Chondrocyte (in vitro differentiated cells): ENCODE data around the gene ABLIM2. TPM values are rescaled to one million over a fixed set of nuclear protein-coding genes. Genes with fewer than 3 reads are reported as not detected.
A peak's percentile ranks its signal among the peaks of the same experiment; 100 is the strongest.

Experiments
- DNase-seq: peaks from one replicate; pipeline ENCODE4 v3.0.0; 2021; ENCODE audit warnings: mixed read lengths, low spot score
- H3K27ac Mint-ChIP-seq: one replicate; pipeline ENCODE4 v1.8.0; 2021; ENCODE audit warnings: mild to moderate bottlenecking, moderate library complexity, mixed read lengths; ENCODE audit not compliant: unreplicated experiment
- H3K27me3 Mint-ChIP-seq: 2 replicates; pipeline ENCODE4 v1.8.0; 2021; ENCODE audit warnings: low read depth, mixed read lengths
- H3K36me3 Mint-ChIP-seq: 2 replicates; pipeline ENCODE4 v1.8.0; 2021; ENCODE audit warnings: low read depth, mixed read lengths
- H3K4me1 Mint-ChIP-seq: 2 replicates; pipeline ENCODE4 v1.8.0; 2021; ENCODE audit warnings: low read depth, mild to moderate bottlenecking, mixed read lengths
- H3K4me3 Mint-ChIP-seq: one replicate; pipeline ENCODE4 v1.8.0; 2021; ENCODE audit warnings: mild to moderate bottlenecking, moderate library complexity, mixed read lengths; ENCODE audit not compliant: unreplicated experiment
- H3K9me3 Mint-ChIP-seq: 2 replicates; pipeline ENCODE4 v1.8.0; 2021; ENCODE audit warnings: low read depth, mixed read lengths
- total RNA-seq: library from RNA; stranded (reverse); gene quantifications from 3 replicates; pipeline ENCODE4 v1.2.1, GENCODE V29; 2021
- TF ChIP-seq, protein P1 (sequence below): fragments of 200-600 bp; sonication (generic); IDR thresholded peaks from 2 replicates; pipeline ENCODE4 v1.5.0; 2021; ENCODE audit warnings: antibody characterized with exemption, mild to moderate bottlenecking, moderate library complexity

The ABLIM2 gene
- total RNA-seq, 1 donor from 2014 or later: 0.47 TPM

DNA sequence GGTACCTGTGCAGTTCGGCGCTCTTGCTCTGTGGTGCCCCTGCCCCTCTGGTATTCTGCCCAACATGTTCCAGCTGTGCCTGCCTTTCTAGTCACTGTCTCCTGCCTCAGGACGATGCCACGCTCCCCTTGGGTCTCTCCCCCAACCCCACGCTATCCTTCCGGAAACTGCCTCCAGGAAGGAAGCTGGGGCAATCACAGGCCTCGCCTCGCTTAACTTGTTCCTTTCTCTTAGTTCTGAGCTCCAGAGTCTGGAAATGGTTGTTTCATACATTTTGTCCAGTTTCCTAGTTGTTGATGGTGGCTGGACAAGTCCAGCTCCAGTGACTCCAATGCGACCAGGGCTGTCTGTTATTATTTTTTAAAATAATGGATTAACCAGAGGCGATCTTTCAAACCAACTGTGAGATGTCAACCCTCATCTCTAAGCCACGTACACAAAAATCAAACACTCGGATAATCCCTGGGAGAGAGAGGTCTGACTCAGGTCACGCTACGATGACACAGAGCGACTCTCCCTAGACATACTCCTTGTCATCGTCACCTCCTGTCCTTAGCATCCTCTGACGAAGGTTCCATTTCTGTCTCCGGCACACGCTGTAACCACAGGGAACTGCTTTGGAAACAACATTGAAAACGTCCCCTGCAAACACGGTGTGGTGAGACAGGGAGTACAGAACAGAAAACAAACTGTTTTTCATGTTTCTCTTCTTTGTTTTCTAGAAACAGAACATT is 62.5 kb downstream of the ABLIM2 start:
- Mint-ChIP-seq H3K27me3 (no peaks in the 10 kb centered on the region), H3K36me3 (peaks cover 18% of the 10 kb centered on the region), H3K4me1 (peaks cover 13% of the 10 kb centered on the region), H3K9me3 (peaks cover 24% of the 10 kb centered on the region), H3K4me3 (no peak overlapping the region), H3K27ac (no peak overlapping the region)
- TF ChIP-seq, protein P1, sequence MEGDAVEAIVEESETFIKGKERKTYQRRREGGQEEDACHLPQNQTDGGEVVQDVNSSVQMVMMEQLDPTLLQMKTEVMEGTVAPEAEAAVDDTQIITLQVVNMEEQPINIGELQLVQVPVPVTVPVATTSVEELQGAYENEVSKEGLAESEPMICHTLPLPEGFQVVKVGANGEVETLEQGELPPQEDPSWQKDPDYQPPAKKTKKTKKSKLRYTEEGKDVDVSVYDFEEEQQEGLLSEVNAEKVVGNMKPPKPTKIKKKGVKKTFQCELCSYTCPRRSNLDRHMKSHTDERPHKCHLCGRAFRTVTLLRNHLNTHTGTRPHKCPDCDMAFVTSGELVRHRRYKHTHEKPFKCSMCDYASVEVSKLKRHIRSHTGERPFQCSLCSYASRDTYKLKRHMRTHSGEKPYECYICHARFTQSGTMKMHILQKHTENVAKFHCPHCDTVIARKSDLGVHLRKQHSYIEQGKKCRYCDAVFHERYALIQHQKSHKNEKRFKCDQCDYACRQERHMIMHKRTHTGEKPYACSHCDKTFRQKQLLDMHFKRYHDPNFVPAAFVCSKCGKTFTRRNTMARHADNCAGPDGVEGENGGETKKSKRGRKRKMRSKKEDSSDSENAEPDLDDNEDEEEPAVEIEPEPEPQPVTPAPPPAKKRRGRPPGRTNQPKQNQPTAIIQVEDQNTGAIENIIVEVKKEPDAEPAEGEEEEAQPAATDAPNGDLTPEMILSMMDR: no peak
- DNase-seq: peak; percentile 37

DNA sequence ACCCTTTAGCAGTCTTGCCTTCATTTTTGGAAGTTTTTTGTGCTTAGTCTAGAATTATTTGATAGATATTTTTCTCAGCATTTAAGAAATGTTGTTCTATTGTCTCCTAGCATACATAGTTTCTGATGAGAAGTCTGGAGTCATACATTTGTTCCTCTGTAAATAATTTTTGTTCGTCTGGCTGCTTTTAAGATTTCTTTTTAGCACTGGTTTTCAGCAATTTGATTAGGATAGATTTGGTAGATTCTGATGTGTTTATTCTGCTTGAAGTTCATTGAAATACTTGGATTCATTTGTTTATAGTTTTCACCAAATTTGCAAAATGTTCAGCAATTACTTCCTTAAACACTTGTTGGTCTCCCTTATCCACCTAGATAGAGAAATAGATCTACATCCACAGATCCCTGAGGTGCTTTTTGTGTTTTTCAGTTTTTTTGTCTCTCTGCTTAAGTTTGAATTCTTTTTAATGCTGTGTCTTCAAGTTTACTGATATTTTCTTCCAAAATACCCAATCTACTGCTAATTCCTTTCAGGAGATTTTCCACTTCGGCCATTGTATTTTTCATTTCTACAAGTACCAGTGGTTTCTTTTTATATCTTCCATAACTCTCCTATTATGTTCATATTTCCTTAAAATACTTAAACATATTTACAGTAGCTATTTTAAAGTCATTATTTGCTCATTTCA is 64.9 kb downstream of the ABLIM2 start:
- TF ChIP-seq, protein P1: no peak
- H3K36me3 Mint-ChIP-seq: peaks cover 18% of the 10 kb centered on the region
- H3K9me3 Mint-ChIP-seq: peaks cover 24% of the 10 kb centered on the region
- no peak for DNase-seq
- no peaks in the 10 kb centered on the region for H3K4me1 Mint-ChIP-seq
- H3K4me3 Mint-ChIP-seq: no peak overlapping the region
- peaks cover 4% of the 10 kb centered on the region for H3K27me3 Mint-ChIP-seq
- H3K27ac Mint-ChIP-seq: no peak overlapping the region

DNA sequence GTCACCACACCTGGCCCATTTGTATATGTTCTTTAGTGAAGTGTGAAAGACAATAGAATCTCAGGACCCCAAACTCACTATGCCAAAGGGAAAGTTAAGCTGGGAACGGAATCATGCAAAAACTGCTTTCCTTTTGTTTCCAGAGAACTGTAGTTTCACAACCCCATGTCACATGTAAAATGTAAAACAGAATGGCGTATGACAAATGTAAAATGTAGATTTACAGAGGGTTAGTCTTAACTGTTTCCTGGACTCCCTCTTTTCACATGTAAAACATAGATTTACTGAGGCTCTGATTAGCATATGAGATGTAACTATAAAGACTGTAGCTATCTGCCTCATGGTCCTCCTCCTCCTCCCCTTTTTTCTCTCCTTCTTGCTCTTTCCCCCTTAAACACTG is 66.3 kb downstream of the ABLIM2 start:
- H3K4me1 Mint-ChIP-seq: no peaks in the 10 kb centered on the region
- no peak overlapping the region for H3K4me3 Mint-ChIP-seq
- no peak for DNase-seq
- peaks cover 8% of the 10 kb centered on the region for H3K27me3 Mint-ChIP-seq
- no peak overlapping the region for H3K27ac Mint-ChIP-seq
- H3K9me3 Mint-ChIP-seq: peaks cover 24% of the 10 kb centered on the region
- H3K36me3 Mint-ChIP-seq: peaks cover 18% of the 10 kb centered on the region
- TF ChIP-seq, protein P1: no peak

DNA sequence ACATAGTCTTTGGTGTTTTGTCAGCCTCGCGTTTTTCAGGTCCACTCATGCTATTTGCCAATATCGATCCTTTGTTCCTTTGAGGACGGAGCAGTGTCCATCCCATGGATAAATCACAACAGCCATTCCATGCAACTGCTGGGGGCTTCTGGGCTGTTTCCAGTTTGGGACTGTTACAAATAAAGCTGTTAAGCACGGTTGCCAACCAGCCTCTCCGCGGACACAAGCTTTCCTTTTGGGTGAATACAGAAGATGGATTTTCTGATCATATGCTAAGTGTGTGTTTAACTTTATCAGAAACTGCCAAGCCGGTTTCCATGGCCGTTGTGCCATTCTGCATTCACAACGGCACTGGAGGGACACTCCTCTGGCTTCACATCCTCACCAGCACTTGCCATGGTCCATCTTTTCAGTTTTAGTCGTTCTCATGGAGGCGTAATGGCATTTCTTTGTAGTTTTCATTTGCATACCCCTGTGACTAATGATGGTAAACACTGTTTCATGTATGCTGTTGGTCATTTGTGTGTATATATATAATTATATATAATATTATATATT is 67.8 kb downstream of the ABLIM2 start:
- TF ChIP-seq, protein P1: no peak
- Mint-ChIP-seq H3K36me3 (peaks cover 15% of the 10 kb centered on the region), H3K9me3 (peaks cover 24% of the 10 kb centered on the region), H3K27ac (no peak overlapping the region), H3K27me3 (peaks cover 12% of the 10 kb centered on the region), H3K4me3 (no peak overlapping the region), H3K4me1 (peaks cover 4% of the 10 kb centered on the region)
- DNase-seq: peak; percentile 9

DNA sequence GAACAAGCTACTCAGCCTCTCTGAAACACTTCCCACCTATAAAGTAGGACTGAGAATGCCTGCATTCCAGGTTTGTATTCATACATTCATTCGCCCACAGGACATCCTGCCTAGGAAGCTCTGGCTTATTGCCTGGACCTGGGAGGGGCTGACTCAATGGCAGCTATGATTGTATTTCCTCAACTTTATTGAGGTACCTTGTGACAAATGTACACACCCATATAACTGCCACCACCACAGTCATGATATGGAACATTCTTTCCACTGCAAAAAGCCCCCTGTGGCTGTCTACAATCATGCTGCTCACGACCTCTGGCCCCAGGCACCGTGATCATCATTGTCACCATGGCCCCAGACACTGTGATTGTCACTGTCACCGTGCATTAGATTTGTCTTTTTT is 68.3 kb downstream of the ABLIM2 start:
- peaks cover 13% of the 10 kb centered on the region for H3K36me3 Mint-ChIP-seq
- H3K27ac Mint-ChIP-seq: no peak overlapping the region
- TF ChIP-seq, protein P1: no peak
- peaks cover 14% of the 10 kb centered on the region for H3K27me3 Mint-ChIP-seq
- peaks cover 4% of the 10 kb centered on the region for H3K4me1 Mint-ChIP-seq
- peak; percentile 17 for DNase-seq
- H3K4me3 Mint-ChIP-seq: no peak overlapping the region
- peaks cover 22% of the 10 kb centered on the region for H3K9me3 Mint-ChIP-seq
